Lung (tissue), 12 donors: ENCODE results near the gene DUSP6. TPM values are rescaled to one million over a fixed set of nuclear protein-coding genes. Genes with fewer than 3 reads are reported as not detected.

Experiments used
- ATAC-seq: fragments of 200-7000 bp; cut with Tn5 transposase; one replicate; pipeline ENCODE4 v1.9.1; 2020; ENCODE audit warnings: moderate number of reproducible peaks; ENCODE audit not compliant: insufficient read depth, low FRiP score
- DNase-seq, 3 donors: peaks; one replicate each; pipeline ENCODE4 v3.0.0-alpha.2; 2013 to 2017
- H3K27ac ChIP-seq, 2 donors: one replicate each; pipeline ENCODE4 v1.5.1; 2013; ENCODE audit warnings: mild to moderate bottlenecking in 2 of 2, moderate library complexity in 2 of 2, control low read depth in 1 of 2, inconsistent platforms in 1 of 2, low read depth in 1 of 2, low read length in 1 of 2
- H3K27me3 ChIP-seq, 3 donors: one replicate each; pipeline ENCODE4 v1.5.1; 2013; ENCODE audit warnings: low read length in 2 of 3; ENCODE audit not compliant: control insufficient read depth in 3 of 3, insufficient read depth in 3 of 3
- H3K36me3 ChIP-seq, 4 donors: one replicate each; pipeline ENCODE4 v1.5.1; 2013; ENCODE audit warnings: low read length in 4 of 4, mild to moderate bottlenecking in 1 of 4, moderate library complexity in 1 of 4; ENCODE audit not compliant: control insufficient read depth in 4 of 4, insufficient read depth in 4 of 4
- H3K4me1 ChIP-seq, 5 donors: one replicate each; pipeline ENCODE4 v1.5.1; 2013; ENCODE audit warnings: low read length in 5 of 5, mild to moderate bottlenecking in 2 of 5, moderate library complexity in 1 of 5; ENCODE audit not compliant: control insufficient read depth in 5 of 5, insufficient read depth in 5 of 5
- H3K4me3 ChIP-seq: one replicate; pipeline ENCODE4 v1.5.1; 2013; ENCODE audit warnings: mild to moderate bottlenecking, control low read depth, moderate library complexity
- H3K9ac ChIP-seq, 2 donors: one replicate each; pipeline ENCODE4 v1.5.1; 2013; ENCODE audit warnings: low read length in 2 of 2, control low read depth in 1 of 2; ENCODE audit not compliant: insufficient read depth in 1 of 2
- H3K9me3 ChIP-seq, 4 donors: one replicate each; pipeline ENCODE4 v1.5.1; 2013; ENCODE audit warnings: low read length in 3 of 4, mild to moderate bottlenecking in 1 of 4, moderate library complexity in 1 of 4; ENCODE audit not compliant: control insufficient read depth in 4 of 4, insufficient read depth in 3 of 4
- CTCF ChIP-seq: IDR thresholded peaks from 2 replicates; pipeline ENCODE4 v1.5.1; 2012; ENCODE audit warnings: mild to moderate bottlenecking; ENCODE audit errors: control extremely low read depth, extremely low read depth
- WGBS, 2 donors: extraction: QIAGEN DNeasy Blood & Tissue Kit; methylation state at CpG; one replicate each; pipeline ENCODE4 v1.1.7; 2013; 5-methylcytosine and 5-hydroxymethylcytosine counted together
- polyA plus RNA-seq, 2 donors: library from polyadenylated mRNA; stranded (reverse); fragments of 200-250 nt; gene quantifications; one replicate each; pipeline ENCODE4 v1.2.1, GENCODE V29; 2013
- total RNA-seq, 2 donors: library from RNA; depleted of rRNA in 1 of 2; stranded (reverse); fragments of >200 nt in 1 of 2; gene quantifications; one replicate each; pipeline ENCODE4 v1.2.1, GENCODE V29; 2014 to 2021
- donor health status: control.
- donor health status: control.
- donor health status: Bipolar disorder and iron deficiency.
- donor health status: healthy.
- donor health status: DM: yes; HTN: yes; CAD: no.

Gene DUSP6
- total and polyA plus RNA-seq, 4 donors = 37.8 to 187 (median 155) TPM

DNA sequence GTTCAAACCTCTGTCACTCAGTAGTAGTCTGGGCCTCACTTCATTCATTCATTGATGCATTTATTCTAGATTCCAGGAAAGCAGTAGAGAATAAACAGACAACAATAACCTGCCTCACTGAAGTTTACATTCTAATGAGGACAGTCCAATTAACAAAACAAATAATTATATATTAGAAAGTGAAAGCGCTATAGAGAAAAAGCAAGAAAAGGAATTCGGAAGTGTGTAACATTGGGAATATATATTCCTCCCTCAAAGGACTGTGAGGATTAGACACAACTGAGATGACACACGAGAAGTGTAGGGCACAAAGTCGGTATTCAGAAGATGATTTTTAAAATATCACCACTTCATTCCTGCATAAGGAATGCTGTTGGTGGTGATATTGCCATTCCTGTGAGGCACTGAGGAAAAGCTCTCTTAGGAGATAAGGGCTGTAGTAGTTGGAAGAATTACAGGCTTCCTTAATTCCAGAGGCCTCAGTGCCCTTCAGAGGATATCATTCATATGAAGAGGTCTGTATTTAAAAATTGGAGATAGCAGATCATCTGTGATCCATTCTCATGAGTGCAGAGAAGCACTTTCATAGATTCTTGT is 3.9 kb upstream of the DUSP6 start:
- ATAC-seq (no peak), DNase-seq (no peak)
- 80 to 86% methylated on average over 4 of the region's 4 CpGs for WGBS, 2 donors
- Histone ChIP-seq H3K9me3 (peaks cover 0 to 1% (median 0%) of the 10 kb centered on the region in 4 donors), H3K27me3 (no peaks in the 10 kb centered on the region), H3K9ac (no peak overlapping the region), H3K27ac (no peak overlapping the region), H3K4me3 (no peak overlapping the region), H3K4me1 (peaks cover 0 to 43% (median 19%) of the 10 kb centered on the region in 5 donors), H3K36me3 (peaks cover 0 to 10% (median 4%) of the 10 kb centered on the region in 4 donors)
- no peak for TF ChIP-seq CTCF

DNA sequence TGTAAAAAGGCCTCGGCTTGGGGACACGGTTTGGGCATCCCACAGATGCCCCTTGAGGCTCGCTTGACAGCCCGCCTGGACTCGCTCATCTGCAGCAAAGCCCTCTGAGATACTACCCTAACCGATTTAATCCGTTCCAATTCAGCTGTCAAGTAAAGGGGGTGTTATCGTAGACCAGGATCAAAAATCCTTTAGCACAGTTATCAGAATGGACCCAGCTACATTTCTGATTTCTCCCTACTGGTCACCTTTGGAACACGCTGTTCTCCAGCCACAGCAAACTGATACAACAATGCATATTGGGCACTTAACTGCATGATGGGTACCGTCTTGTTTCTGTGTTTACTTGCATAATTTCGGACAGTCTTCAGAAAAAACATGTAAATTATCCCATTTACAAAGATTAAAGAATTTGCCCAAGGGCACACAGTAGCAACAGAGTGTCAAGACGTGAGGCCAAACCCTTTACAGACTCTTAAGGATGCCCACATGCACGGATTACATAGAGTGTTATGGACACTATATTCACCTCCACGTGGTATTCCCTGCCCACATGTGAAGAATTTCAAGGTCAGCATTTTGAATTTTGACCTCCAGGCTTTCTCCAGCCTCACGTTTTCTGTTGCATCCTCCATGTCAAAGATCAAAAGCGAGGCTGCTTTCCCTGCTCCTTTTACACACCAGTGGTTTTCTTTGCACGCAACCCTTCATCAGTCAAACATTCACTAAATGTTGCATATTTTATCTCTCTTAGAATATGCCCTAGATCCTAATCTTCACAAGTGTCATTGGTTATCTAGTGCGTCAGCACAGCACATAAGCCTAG is 3.2 kb upstream of the DUSP6 start:
- 66 to 80% methylated on average over 18 of the region's 18 CpGs for WGBS, 2 donors
- Histone ChIP-seq H3K9ac (peak overlapping the region; percentile 86 to 99), H3K27ac (peak overlapping the region; percentile 99 to 100), H3K36me3 (peaks cover 0 to 15% (median 5%) of the 10 kb centered on the region in 4 donors), H3K4me1 (peaks cover 0 to 43% (median 19%) of the 10 kb centered on the region in 5 donors), H3K27me3 (no peaks in the 10 kb centered on the region), H3K9me3 (peaks cover 0 to 1% (median 0%) of the 10 kb centered on the region in 4 donors), H3K4me3 (no peak overlapping the region)
- TF ChIP-seq CTCF = no peak
- DNase-seq (peak in 2 of 3 donors; percentile 56 to 60), ATAC-seq (no peak)

DNA sequence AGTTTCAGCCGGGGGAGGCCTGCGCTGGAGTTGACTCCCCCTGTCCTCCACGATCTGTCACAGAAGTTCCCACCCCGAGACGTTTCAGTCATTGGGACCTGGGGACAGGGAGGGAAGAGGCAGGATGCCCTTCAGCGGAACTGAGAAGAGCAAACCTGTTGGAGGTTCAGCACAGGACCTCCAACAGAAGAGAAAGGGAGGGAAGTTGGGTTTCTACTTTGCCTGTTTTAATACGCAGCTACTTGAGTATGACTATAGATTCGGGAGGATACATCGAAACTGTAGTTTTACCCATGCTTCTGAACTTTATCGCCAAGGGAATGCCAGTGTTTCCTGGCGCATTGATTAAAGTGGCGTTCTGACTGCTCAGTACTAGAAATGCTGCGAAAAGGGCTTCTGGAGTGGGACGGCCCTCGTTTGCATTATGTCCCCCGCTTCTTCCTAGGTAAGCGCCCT is 2.3 kb upstream of the DUSP6 start:
- TF ChIP-seq CTCF = no peak
- peak overlapping the region; percentile 86 to 99 for H3K9ac ChIP-seq
- H3K4me1 ChIP-seq = peaks cover 0 to 45% (median 19%) of the 10 kb centered on the region in 5 donors
- DNase-seq (peak in 2 of 3 donors; percentile 38 to 72), ATAC-seq (no peak)
- WGBS, 2 donors = 15 to 25% methylated on average over 17 of the region's 17 CpGs
- H3K36me3 ChIP-seq = peaks cover 0 to 23% (median 7%) of the 10 kb centered on the region in 4 donors
- peak overlapping the region; percentile 62 for H3K4me3 ChIP-seq
- H3K9me3 ChIP-seq = peaks cover 0 to 1% (median 0%) of the 10 kb centered on the region in 4 donors
- H3K27ac ChIP-seq = peak overlapping the region; percentile 99 to 100
- H3K27me3 ChIP-seq = no peaks in the 10 kb centered on the region
